ENCODE data around the gene CDC5L.
"Not testable (repeated sequence)": the region's sequence is repeated elsewhere in the genome, so short reads cannot be mapped to it uniquely, and the experiment has no call there.

The CDC5L gene

GRCh38 chr6:44422531-44422930 is 35.0 kb downstream of the CDC5L start:
- DNase-seq = no peak

GRCh38 chr6:44423306-44423705 is 35.8 kb downstream of the CDC5L start:
- no peak for DNase-seq

- DNase-seq = no peak
These were observed 38.4 kb downstream of the CDC5L start for GRCh38 chr6:44425951-44426350.

- DNase-seq = no peak
These were observed 41.2 kb downstream of the CDC5L start for GRCh38 chr6:44428682-44429081.

- no peak for DNase-seq
These were observed 42.8 kb downstream of the CDC5L start for GRCh38 chr6:44430326-44430725.

- DNase-seq = no peak
These were observed 43.7 kb downstream of the CDC5L start for GRCh38 chr6:44431118-44431725.

- no peak for DNase-seq
These were observed 44.7 kb downstream of the CDC5L start for GRCh38 chr6:44432227-44432626.

- DNase-seq = no peak
These were observed 45.2 kb downstream of the CDC5L start for GRCh38 chr6:44432726-44433125.

- DNase-seq = no peak
These were observed 48.0 kb downstream of the CDC5L start for GRCh38 chr6:44435500-44435899.

- no peak for DNase-seq
These were observed 51.3 kb downstream of the CDC5L start for GRCh38 chr6:44438827-44439226.

GRCh38 chr6:44439270-44440045 is 52.0 kb downstream of the CDC5L start:
- DNase-seq = no peak

GRCh38 chr6:44441091-44441855 is 53.8 kb downstream of the CDC5L start:
- no peak for DNase-seq

- no peak for DNase-seq
These were observed 54.7 kb downstream of the CDC5L start for GRCh38 chr6:44442236-44442635.

GRCh38 chr6:44442833-44443444 is 55.4 kb downstream of the CDC5L start:
- no peak for DNase-seq

- DNase-seq = no peak
These were observed 57.3 kb downstream of the CDC5L start for GRCh38 chr6:44444853-44445252.

GRCh38 chr6:44446626-44447300 is 59.3 kb downstream of the CDC5L start:
- no peak for DNase-seq

GRCh38 chr6:44449181-44449580 is 61.7 kb downstream of the CDC5L start:
- DNase-seq = not testable (repeated sequence)

GRCh38 chr6:44451803-44452695 is 64.5 kb downstream of the CDC5L start:
- no peak for DNase-seq

- no peak for DNase-seq
These were observed 65.2 kb downstream of the CDC5L start for GRCh38 chr6:44452725-44453124.

GRCh38 chr6:44453146-44453545 is 65.6 kb downstream of the CDC5L start:
- DNase-seq = no peak

GRCh38 chr6:44454198-44454597 is 66.7 kb downstream of the CDC5L start:
- no peak for DNase-seq

Data from CD4-positive, alpha-beta T cell treated with Interferon gamma for 1 hour (primary cell).